Hepatocyte (in vitro differentiated cells): ENCODE results near the gene CCDC28B. TPM values are rescaled to one million over a fixed set of nuclear protein-coding genes. Genes with fewer than 3 reads are reported as not detected.

Source experiments
- DNase-seq: peaks from one replicate; pipeline ENCODE4 v3.0.0-alpha.2; 2016; ENCODE audit warnings: low spot score
- H2AFZ ChIP-seq: fragments of 200-600 bp; sonication (generic); 2 replicates; pipeline ENCODE4 v1.6.0; 2016; ENCODE audit warnings: antibody characterized with exemption, mild to moderate bottlenecking
- H3K27ac ChIP-seq: fragments of 200-600 bp; sonication (generic); 2 replicates; pipeline ENCODE4 v1.5.1; 2016; ENCODE audit warnings: mild to moderate bottlenecking
- H3K27me3 ChIP-seq: fragments of 200-600 bp; sonication (generic); 2 replicates; pipeline ENCODE4 v1.6.1; 2016
- H3K36me3 ChIP-seq: fragments of 200-600 bp; sonication (generic); replicated peaks from 2 replicates; pipeline ENCODE4 v1.5.1; 2016; ENCODE audit warnings: low read depth; ENCODE audit not compliant: insufficient read depth
- H3K4me1 ChIP-seq: fragments of 200-600 bp; sonication (generic); 2 replicates; pipeline ENCODE4 v1.5.1; 2016; ENCODE audit warnings: mild to moderate bottlenecking, moderate library complexity; ENCODE audit not compliant: insufficient read depth
- H3K4me2 ChIP-seq: fragments of 200-600 bp; sonication (generic); 2 replicates; pipeline ENCODE4 v1.6.0; 2016
- H3K4me3 ChIP-seq: fragments of 200-600 bp; sonication (generic); 2 replicates; pipeline ENCODE4 v1.5.1; 2016; ENCODE audit warnings: mild to moderate bottlenecking
- H3K79me2 ChIP-seq: fragments of 200-600 bp; sonication (generic); 2 replicates; pipeline ENCODE4 v1.6.0; 2017; ENCODE audit warnings: mild to moderate bottlenecking
- H3K9me2 ChIP-seq: fragments of 200-600 bp; sonication (generic); replicated peaks from 2 replicates; pipeline ENCODE4 v1.6.0; 2017; ENCODE audit warnings: mild to moderate bottlenecking; ENCODE audit not compliant: insufficient read depth
- H3K9me3 ChIP-seq: fragments of 200-600 bp; sonication (generic); 2 replicates; pipeline ENCODE4 v1.5.1; 2016; ENCODE audit warnings: low read depth, mild to moderate bottlenecking
- H4K20me1 ChIP-seq: fragments of 200-600 bp; sonication (generic); 2 replicates; pipeline ENCODE4 v1.6.0; 2016; ENCODE audit warnings: mild to moderate bottlenecking; ENCODE audit not compliant: insufficient read depth, poor library complexity, severe bottlenecking
- EZH2 ChIP-seq: fragments of 200-600 bp; sonication (generic); IDR thresholded peaks from 2 replicates; pipeline ENCODE4 v1.6.1; 2016; ENCODE audit warnings: antibody characterized with exemption, mild to moderate bottlenecking, borderline replicate concordance
- EZH2phosphoT487 ChIP-seq: fragments of 200-600 bp; sonication (generic); IDR thresholded peaks from one replicate; pipeline ENCODE4 v1.6.1; 2018; ENCODE audit warnings: antibody characterized with exemption, mild to moderate bottlenecking, low read depth, moderate library complexity; ENCODE audit not compliant: unreplicated experiment, severe bottlenecking
- WGBS: methylation state at CpG from one replicate; pipeline ENCODE4 v1.1.6; 2016; ENCODE audit warnings: low lambda C conversion rate; ENCODE audit errors: missing lambda C conversion rate; 5-methylcytosine and 5-hydroxymethylcytosine counted together
- polyA plus RNA-seq: library from polyadenylated mRNA; unstranded; fragments of >200 nt; fragmentation: Nextera tagmentation; extraction: Ambion mirVana; gene quantifications from 2 replicates; pipeline ENCODE4 v1.2.1, GENCODE V29; 2016
- total RNA-seq: library from RNA; depleted of rRNA; stranded (reverse); fragments of >200 nt; gene quantifications from 2 replicates; pipeline ENCODE4 v1.2.3, GENCODE V29; 2014
- TF ChIP-seq, protein P1 (sequence below): fragments of 200-600 bp; sonication (generic); IDR thresholded peaks from 2 replicates; pipeline ENCODE4 v1.5.1; 2016; ENCODE audit warnings: antibody characterized with exemption, mild to moderate bottlenecking; ENCODE audit not compliant: poor library complexity

CCDC28B gene
- total and polyA plus RNA-seq, 2 experiments from 2014 or later: 15.8 to 29.5 TPM

GRCh38 chr1:32246888-32247273 lies 46.5 kb downstream of the CCDC28B start, which contains the start of gene FAM167B:
TSS of gene FAM167B (plus strand) at chr1:32247222. CDS start at chr1:32247422, 200 bp downstream.
- 91% methylated on average over 3 of the region's 3 CpGs for WGBS
- Histone ChIP-seq H3K4me3 (no peak within 1 kb of the TSS), H3K9me3 (no peaks in the 10 kb centered on the region), H4K20me1 (no peaks in the 10 kb centered on the region), H3K4me2 (no peak within 1 kb of the TSS), H3K9me2 (no peaks in the 10 kb centered on the region), H3K79me2 (peaks cover under 1% of the 10 kb centered on the region), H3K4me1 (peaks cover 5% of the 10 kb centered on the region), H3K36me3 (no peaks in the 10 kb centered on the region), H2AFZ (no peak within 1 kb of the TSS), H3K27ac (no peak within 1 kb of the TSS), H3K27me3 (no peaks in the 10 kb centered on the region)
- TF ChIP-seq EZH2 (no peak), EZH2phosphoT487 (no peak)
- TF ChIP-seq, protein P1, sequence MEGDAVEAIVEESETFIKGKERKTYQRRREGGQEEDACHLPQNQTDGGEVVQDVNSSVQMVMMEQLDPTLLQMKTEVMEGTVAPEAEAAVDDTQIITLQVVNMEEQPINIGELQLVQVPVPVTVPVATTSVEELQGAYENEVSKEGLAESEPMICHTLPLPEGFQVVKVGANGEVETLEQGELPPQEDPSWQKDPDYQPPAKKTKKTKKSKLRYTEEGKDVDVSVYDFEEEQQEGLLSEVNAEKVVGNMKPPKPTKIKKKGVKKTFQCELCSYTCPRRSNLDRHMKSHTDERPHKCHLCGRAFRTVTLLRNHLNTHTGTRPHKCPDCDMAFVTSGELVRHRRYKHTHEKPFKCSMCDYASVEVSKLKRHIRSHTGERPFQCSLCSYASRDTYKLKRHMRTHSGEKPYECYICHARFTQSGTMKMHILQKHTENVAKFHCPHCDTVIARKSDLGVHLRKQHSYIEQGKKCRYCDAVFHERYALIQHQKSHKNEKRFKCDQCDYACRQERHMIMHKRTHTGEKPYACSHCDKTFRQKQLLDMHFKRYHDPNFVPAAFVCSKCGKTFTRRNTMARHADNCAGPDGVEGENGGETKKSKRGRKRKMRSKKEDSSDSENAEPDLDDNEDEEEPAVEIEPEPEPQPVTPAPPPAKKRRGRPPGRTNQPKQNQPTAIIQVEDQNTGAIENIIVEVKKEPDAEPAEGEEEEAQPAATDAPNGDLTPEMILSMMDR: no peak
- no peak for DNase-seq

GRCh38 chr1:32247452-32247851 lies 47.1 kb downstream of the CCDC28B start:
- H2AFZ ChIP-seq: no peak overlapping the region
- peaks cover 4% of the 10 kb centered on the region for H3K4me1 ChIP-seq
- H3K4me3 ChIP-seq: no peak overlapping the region
- H4K20me1 ChIP-seq: no peaks in the 10 kb centered on the region
- no peaks in the 10 kb centered on the region for H3K79me2 ChIP-seq
- DNase-seq: no peak
- no peak for TF ChIP-seq EZH2
- no peak for TF ChIP-seq EZH2phosphoT487
- TF ChIP-seq, protein P1: no peak
- no peaks in the 10 kb centered on the region for H3K9me2 ChIP-seq
- no peak overlapping the region for H3K27ac ChIP-seq
- no peaks in the 10 kb centered on the region for H3K9me3 ChIP-seq
- whole genome bisulfite sequencing: 89% methylated on average over 12 of the region's 12 CpGs
- no peaks in the 10 kb centered on the region for H3K27me3 ChIP-seq
- H3K36me3 ChIP-seq: no peaks in the 10 kb centered on the region
- no peak overlapping the region for H3K4me2 ChIP-seq

GRCh38 chr1:32247983-32248889 lies 47.8 kb downstream of the CCDC28B start:
- H3K79me2 ChIP-seq: no peaks in the 10 kb centered on the region
- no peak overlapping the region for H3K27ac ChIP-seq
- H3K9me3 ChIP-seq: no peaks in the 10 kb centered on the region
- no peaks in the 10 kb centered on the region for H3K27me3 ChIP-seq
- H3K4me2 ChIP-seq: peak overlapping the region; percentile 73
- no peaks in the 10 kb centered on the region for H4K20me1 ChIP-seq
- H3K4me1 ChIP-seq: peaks cover 4% of the 10 kb centered on the region
- no peak overlapping the region for H2AFZ ChIP-seq
- TF ChIP-seq, protein P1: peak; percentile 76
- TF ChIP-seq EZH2phosphoT487: no peak
- no peak overlapping the region for H3K4me3 ChIP-seq
- peak; percentile 87 for DNase-seq
- H3K9me2 ChIP-seq: no peaks in the 10 kb centered on the region
- WGBS: 11% methylated on average over 21 of the region's 31 CpGs
- no peaks in the 10 kb centered on the region for H3K36me3 ChIP-seq
